Hindlimb muscle (tissue), 1 donor: Measurements from ENCODE around the gene KRTAP5-6. TPM values are rescaled to one million over a fixed set of nuclear protein-coding genes. Genes with fewer than 3 reads are reported as not detected.

Experiments used
- polyA plus RNA-seq: library from polyadenylated mRNA; unstranded; fragments of 120-200 nt; gene quantifications from one replicate; pipeline ENCODE4 v1.2.1, GENCODE V29; 2013; ENCODE audit not compliant: insufficient read length

Gene KRTAP5-6
- polyA plus RNA-seq, 1 donor: 0.49 TPM

Other genes starting within 250 kb of the KRTAP5-6 start
- 24.8 TPM for gene MOB2, start 210.4 kb upstream of the KRTAP5-6 start, polyA plus RNA-seq
- gene DUSP8, start 124.9 kb upstream of the KRTAP5-6 start, polyA plus RNA-seq: 28.4 TPM
- gene KRTAP5-1, start 111.9 kb upstream of the KRTAP5-6 start, polyA plus RNA-seq: 1.4 TPM
- gene KRTAP5-2, start 98.9 kb upstream of the KRTAP5-6 start, polyA plus RNA-seq: not detected
- gene KRTAP5-3, start 88.7 kb upstream of the KRTAP5-6 start, polyA plus RNA-seq: not detected
- not detected for gene KRTAP5-4, start 75.1 kb upstream of the KRTAP5-6 start, polyA plus RNA-seq
- gene KRTAP5-5, start 67.4 kb upstream of the KRTAP5-6 start, polyA plus RNA-seq: not detected
- 0.19 TPM for gene IFITM10, start 53.4 kb downstream of the KRTAP5-6 start, polyA plus RNA-seq
- 137 TPM for gene CTSD, start 66.7 kb downstream of the KRTAP5-6 start, polyA plus RNA-seq
- gene SYT8, start 137.8 kb downstream of the KRTAP5-6 start, polyA plus RNA-seq: 0.44 TPM
- gene TNNI2, start 141.8 kb downstream of the KRTAP5-6 start, polyA plus RNA-seq: 3,747 TPM
- gene LSP1, start 155.9 kb downstream of the KRTAP5-6 start, polyA plus RNA-seq: 77.7 TPM
- gene PRR33, start 194.7 kb downstream of the KRTAP5-6 start, polyA plus RNA-seq: 7.2 TPM
- 8,959 TPM for gene TNNT3, start 222.5 kb downstream of the KRTAP5-6 start, polyA plus RNA-seq